HG03108 (cell line): ENCODE measurements around the gene OLFM2.
"Not testable (repeated sequence)": the region's sequence is repeated elsewhere in the genome, so short reads cannot be mapped to it uniquely, and the experiment has no call there.

Source experiments
- ATAC-seq: cut with Tn5 transposase; IDR thresholded peaks from one replicate; pipeline ENCODE4 v1.9.1; 2021; ENCODE audit warnings: moderate library complexity; ENCODE audit not compliant: unreplicated experiment

Gene OLFM2

GRCh38 chr19:9943744-9944143 lies 7.4 kb upstream of the OLFM2 start:
- no peak for ATAC-seq

- no peak for ATAC-seq
Measured at GRCh38 chr19:9941671-9942070, 5.4 kb upstream of the OLFM2 start.

- no peak for ATAC-seq
Measured at GRCh38 chr19:9941231-9941630, 4.9 kb upstream of the OLFM2 start.

- no peak for ATAC-seq
Measured at GRCh38 chr19:9940778-9941177, 4.5 kb upstream of the OLFM2 start.

- no peak for ATAC-seq
Measured at GRCh38 chr19:9939301-9939913, 3.1 kb upstream of the OLFM2 start.

- ATAC-seq, result no peak
Measured at GRCh38 chr19:9937001-9937411, 691 bp upstream of the OLFM2 start.

GRCh38 chr19:9935506-9936325 lies 599 bp downstream of the OLFM2 start:
- ATAC-seq, result no peak

GRCh38 chr19:9934132-9934950 lies 2.0 kb downstream of the OLFM2 start:
- no peak for ATAC-seq

GRCh38 chr19:9932835-9933234 lies 3.5 kb downstream of the OLFM2 start:
- no peak for ATAC-seq

- ATAC-seq, result no peak
Measured at GRCh38 chr19:9931629-9932028, 4.7 kb downstream of the OLFM2 start.

GRCh38 chr19:9923440-9923839 lies 12.9 kb downstream of the OLFM2 start:
- ATAC-seq, result no peak

- ATAC-seq, result not testable (repeated sequence)
Measured at GRCh38 chr19:9922782-9923379, 13.4 kb downstream of the OLFM2 start.

GRCh38 chr19:9917321-9917720 lies 19.0 kb downstream of the OLFM2 start:
- ATAC-seq, result no peak

GRCh38 chr19:9916719-9917118 lies 19.6 kb downstream of the OLFM2 start:
- ATAC-seq, result no peak

- ATAC-seq, result no peak
Measured at GRCh38 chr19:9914315-9915207, 21.8 kb downstream of the OLFM2 start.

- no peak for ATAC-seq
Measured at GRCh38 chr19:9914001-9914314, 22.4 kb downstream of the OLFM2 start.

GRCh38 chr19:9913237-9914000 lies 22.9 kb downstream of the OLFM2 start:
- no peak for ATAC-seq

GRCh38 chr19:9912551-9913236 lies 23.6 kb downstream of the OLFM2 start:
- ATAC-seq, result no peak

- no peak for ATAC-seq
Measured at GRCh38 chr19:9911524-9912185, 24.7 kb downstream of the OLFM2 start.
